NCI-H2227 (cell line): ENCODE results near the gene ATP2C2.
"Not testable (repeated sequence)": the region's sequence is repeated elsewhere in the genome, so short reads cannot be mapped to it uniquely, and the experiment has no call there.

Source experiments
- DNase-seq: peaks from one replicate; lab custom pipeline; 2025; ENCODE audit not compliant: unreplicated experiment; lab: John Stamatoyannopoulos, UW

ATP2C2 gene

GRCh38 chr16:84448444-84448843 is 80.1 kb downstream of the ATP2C2 start:
- DNase-seq = no peak

GRCh38 chr16:84449156-84450140 is 81.1 kb downstream of the ATP2C2 start:
- no peak for DNase-seq

- DNase-seq = no peak
Observed at GRCh38 chr16:84450176-84450865, 82.0 kb downstream of the ATP2C2 start.

GRCh38 chr16:84451010-84451676 is 82.8 kb downstream of the ATP2C2 start:
- not testable (repeated sequence) for DNase-seq

GRCh38 chr16:84451781-84452180 is 83.4 kb downstream of the ATP2C2 start:
- no peak for DNase-seq

GRCh38 chr16:84453061-84453752 is 84.9 kb downstream of the ATP2C2 start:
- DNase-seq = no peak

- no peak for DNase-seq
Observed at GRCh38 chr16:84454611-84455010, 86.3 kb downstream of the ATP2C2 start.

GRCh38 chr16:84455031-84455430 is 86.7 kb downstream of the ATP2C2 start:
- DNase-seq = no peak

- no peak for DNase-seq
Observed at GRCh38 chr16:84458606-84459532, 90.5 kb downstream of the ATP2C2 start.

GRCh38 chr16:84459533-84459894 is 91.2 kb downstream of the ATP2C2 start:
- DNase-seq = no peak

- DNase-seq = no peak
Observed at GRCh38 chr16:84459941-84460405, 91.6 kb downstream of the ATP2C2 start.

GRCh38 chr16:84460406-84461028 is 92.2 kb downstream of the ATP2C2 start:
- no peak for DNase-seq

GRCh38 chr16:84461029-84461412 is 92.7 kb downstream of the ATP2C2 start:
- DNase-seq = no peak

- DNase-seq = no peak
Observed at GRCh38 chr16:84461413-84462295, 93.3 kb downstream of the ATP2C2 start.

GRCh38 chr16:84462296-84463210 is 94.2 kb downstream of the ATP2C2 start:
- no peak for DNase-seq

GRCh38 chr16:84463221-84463620 is 94.9 kb downstream of the ATP2C2 start:
- no peak for DNase-seq

GRCh38 chr16:84464116-84464515 is 95.8 kb downstream of the ATP2C2 start:
- DNase-seq = no peak
